ENCODE measurements around the gene DCUN1D1.

Gene DCUN1D1

GRCh38 chr3:182971637-182972036 lies 8.7 kb downstream of the DCUN1D1 start:
- peak; percentile 26 for DNase-seq

- DNase-seq, result no peak
Observed at GRCh38 chr3:182970811-182971418, 9.4 kb downstream of the DCUN1D1 start.

DNA sequence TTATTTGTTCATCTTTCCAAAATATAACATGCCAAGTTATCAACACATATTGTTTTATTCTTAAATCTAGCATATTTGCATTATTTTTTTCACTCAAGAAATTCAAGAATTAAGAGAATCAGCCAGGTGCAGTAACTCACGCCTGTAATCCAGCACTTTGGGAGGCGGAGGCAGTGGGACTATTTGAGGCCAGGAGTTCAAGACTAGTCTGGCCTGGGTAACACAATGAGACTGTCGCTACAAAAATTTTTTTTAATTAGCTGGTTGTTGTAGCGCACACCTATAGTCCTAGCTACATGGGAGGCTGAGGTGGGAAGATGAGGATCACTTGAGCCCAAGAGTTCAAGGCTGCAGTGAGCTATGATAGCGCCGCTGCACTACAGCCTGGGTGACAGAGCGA lies 10.5 kb downstream of the DCUN1D1 start:
- no peak for DNase-seq

- DNase-seq, result peak; percentile 71
Observed at GRCh38 chr3:182969277-182969676, 11.1 kb downstream of the DCUN1D1 start.

DNA sequence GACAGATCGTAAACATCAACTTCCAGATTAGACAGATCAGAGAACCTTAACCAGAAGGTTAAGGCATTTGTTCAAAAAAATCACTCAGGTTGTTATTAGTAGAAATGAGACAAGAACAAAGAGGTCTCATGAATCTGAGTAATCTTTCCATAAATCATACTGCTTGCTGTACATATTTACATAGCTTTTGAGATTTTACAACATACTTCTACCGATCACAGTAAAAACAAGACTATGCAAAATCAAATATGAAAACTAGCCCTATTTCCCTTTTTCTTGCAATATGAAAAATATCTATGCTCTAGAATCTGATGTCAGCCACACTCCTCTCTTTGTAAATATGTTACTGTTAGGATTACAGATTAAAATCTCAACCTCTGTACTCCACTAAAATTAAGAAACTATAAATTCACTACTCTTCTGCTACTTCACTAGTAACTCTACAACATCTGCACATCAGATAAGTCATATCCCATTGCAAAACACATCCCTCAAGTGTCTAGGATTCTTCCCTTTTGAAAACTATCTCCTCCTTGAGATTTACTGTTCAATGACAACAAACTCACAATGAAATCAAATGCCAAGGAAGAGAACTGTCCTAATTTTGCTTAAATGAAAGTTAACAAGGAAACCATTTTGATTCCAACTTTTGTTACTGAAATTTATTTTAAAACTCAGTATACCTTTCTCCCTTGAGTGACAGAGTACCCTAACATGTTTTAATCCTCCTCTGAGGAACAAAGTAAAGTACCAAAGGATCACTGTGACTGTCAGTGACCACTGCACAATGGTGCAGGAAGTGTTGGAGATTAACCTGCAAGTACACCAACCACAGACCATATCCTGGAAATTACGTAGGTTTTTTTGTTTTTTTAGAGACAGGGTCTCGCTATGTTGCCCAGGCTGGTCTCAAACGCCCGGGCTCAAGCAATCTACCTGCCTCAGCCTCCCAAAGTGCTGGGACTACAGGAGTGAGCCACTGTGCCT lies 12.8 kb downstream of the DCUN1D1 start:
- DNase-seq, result no peak

GRCh38 chr3:182965861-182966366 lies 14.4 kb downstream of the DCUN1D1 start:
- DNase-seq, result no peak

- DNase-seq, result no peak
Observed at GRCh38 chr3:182964179-182964578, 16.2 kb downstream of the DCUN1D1 start.

DNA sequence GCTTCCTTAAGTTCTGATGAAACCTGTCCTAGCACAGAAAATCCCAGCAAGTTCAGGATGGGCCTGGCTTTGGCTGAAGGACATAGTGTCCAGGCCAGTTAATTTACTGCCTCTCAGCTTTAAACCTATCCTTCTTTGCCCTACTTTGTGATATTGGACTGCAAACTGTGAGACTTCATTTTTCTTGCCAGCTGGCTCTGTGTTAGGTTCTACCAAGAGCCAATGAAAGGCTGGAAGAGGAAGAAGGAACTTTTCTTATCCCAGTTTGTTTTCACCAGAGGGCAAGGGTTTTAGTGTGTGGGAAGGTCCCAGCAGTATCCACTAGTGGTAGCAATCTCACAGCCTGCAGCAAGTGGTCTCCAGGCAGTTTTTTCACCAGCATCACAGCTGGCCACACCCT lies 18.2 kb downstream of the DCUN1D1 start:
- no peak for DNase-seq

DNA sequence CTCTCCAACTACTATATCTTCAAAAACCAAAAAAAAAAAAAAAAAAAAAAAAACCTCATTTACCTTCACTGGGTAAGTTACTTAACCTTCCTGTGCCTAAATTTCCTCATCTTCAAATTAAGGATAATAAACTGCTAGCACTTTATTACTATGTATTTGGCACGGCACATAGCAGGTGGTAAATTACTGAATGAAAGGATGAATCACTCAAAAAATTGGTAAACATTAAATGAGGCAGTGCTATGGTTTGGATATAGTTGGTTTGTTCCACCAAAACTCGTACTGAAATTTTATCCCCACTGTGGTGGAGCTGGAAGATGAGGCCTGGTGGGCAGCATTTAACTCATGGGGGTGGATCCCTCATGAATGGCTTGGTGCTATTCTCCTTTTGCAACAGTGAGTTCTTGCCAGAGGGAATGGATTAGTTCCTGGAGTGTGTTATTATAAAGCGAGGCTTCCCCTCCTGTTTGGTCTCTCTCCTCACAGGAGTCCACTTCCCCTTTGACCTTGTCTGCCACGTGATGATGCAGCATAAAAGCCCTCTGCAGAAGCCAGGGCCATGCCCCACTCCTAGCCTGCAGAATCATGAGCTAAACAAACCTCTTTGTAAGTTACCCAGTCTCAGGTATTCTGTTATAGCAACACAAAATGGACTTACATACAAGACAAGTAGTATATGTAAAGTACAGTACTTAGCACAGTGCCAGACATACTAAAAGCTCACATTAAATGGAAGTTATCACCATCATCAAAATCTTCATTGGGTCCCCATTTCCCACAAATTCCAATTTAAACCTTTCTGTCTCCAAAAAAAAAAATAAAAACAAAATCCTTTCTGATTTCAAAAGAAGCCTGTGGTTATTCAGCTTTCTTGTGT lies 20.6 kb downstream of the DCUN1D1 start:
- DNase-seq, result no peak

- DNase-seq, result no peak
Observed at GRCh38 chr3:182957676-182958266, 22.6 kb downstream of the DCUN1D1 start.

DNA sequence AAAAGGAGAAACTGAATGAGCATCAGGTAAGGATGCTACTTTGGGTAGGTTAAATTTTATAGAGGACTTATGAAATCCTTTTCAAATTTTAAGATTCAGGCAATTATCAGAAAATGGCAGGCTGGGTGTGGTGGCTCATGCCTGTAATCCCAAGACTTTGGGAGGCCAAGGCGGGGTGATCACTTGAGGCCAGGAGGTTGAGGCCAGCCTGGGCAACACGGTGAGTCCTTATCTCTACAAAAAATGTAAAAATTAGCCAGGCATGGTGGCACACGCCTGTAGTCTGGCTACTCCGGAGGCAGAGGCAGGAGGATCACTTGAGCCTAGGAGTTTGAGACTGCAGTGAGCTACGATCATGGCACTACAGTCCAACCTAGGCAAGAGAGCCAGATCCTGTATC lies 23.1 kb downstream of the DCUN1D1 start:
- no peak for DNase-seq

DNA sequence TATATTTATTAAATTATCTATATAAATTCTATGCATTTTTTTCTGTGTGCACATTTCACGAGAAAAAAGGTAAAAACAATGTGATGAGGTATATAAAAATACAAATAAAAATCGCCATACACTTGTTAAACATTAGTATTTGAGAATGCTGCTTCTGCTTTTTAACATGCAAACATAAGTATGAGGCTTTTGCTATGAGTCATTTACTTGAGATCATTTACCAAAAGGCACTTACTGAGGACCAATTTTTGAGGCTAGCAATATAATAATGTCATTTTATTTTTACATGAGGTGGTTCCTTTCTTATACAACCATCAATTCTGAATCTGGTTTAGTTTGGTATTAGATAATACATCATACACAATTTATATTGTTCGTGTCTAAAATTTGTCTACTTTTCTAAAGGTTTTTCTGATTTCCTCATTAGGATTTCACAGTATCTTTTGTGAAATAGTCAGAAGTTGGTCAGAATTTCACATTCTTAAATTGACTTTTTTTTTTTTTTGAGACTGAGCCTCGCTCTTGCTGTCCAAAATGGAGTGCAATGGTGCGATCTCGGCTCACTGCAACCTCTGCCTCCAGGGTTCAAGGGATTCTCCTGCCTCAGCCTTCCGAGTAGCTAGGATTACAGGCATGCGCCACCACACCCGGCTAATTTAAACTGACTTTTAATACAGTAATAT lies 25.6 kb downstream of the DCUN1D1 start:
- DNase-seq, result no peak

DNA sequence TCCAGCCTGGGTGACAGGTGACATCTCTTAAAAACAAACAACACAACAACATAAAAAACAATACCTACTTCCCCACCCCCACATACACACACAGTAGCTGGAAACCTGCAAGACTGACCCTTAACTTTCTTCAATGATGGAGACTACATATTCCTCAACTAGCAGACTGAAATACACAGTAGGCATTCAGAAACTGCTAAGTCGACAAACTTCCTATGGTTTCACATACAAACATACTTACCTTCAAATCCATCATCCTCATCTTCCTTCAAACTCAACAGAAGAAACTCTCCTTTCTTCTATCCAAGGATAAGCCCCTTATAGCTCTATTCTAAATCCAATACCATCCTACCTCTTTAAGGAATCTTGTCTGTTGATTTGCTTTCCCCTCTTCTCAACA lies 30.6 kb downstream of the DCUN1D1 start:
- no peak for DNase-seq

DNA sequence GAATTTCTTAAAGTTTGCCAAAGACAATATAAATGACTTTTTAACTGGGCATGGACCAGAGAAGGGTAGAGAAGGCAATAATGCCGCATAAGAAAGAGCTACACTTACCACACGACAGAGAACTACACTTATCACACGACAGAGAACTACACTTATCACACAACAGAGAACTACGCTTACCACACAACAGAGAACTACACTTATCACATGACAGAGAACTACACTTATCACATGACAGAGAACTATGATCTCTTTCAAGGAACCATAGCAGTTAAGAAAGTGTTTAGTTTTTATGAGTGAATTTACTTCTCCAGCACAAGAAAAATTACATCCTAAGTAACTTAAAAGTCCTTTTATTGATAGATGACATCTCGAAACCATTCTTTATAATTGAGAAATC lies 32.0 kb downstream of the DCUN1D1 start:
- DNase-seq, result no peak

DNA sequence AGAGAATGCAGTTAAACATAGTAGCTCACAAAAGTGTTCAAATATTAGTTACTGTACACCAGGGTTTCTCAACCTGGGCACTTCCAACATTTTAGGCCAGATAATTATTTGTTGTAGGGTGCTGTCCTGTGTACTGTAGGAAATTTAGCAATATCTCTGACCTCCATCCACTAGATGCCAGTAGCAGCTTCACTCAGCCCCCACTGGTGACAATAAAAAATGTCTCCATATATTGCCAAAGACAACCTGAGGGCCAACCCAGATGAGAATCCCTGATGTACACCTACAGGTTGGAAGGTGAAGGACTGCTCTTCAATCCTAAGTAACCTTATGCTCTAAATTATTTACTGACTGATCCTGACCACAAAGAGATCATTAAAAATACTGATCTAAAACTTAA lies 32.5 kb downstream of the DCUN1D1 start:
- DNase-seq, result no peak

GRCh38 chr3:182941719-182942118 lies 38.6 kb downstream of the DCUN1D1 start:
- DNase-seq, result no peak

DNA sequence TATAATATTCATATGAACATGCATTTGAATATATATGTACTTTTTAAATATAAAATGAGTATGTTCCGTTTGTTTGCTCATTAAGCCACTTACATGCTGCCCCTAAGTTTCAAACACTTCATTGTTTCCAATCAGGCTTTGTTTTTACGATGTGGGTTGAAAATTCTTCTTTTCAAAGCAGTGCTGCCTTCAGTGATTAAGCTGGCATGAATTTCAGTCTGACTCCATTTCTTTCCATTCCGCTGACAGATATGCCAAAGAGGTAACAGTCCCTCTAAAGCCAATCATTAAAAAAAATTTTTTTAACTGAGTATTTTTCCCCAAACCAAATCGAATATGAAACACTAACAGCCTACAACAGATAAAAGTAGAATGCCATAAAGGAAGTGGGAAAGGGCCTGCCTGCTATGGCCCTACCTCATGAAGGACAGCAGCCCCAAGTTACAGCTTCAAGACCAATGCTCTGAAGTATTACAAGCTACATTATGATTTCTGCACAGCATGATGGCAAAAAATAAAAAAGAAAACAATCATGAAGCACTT lies 40.0 kb downstream of the DCUN1D1 start:
- no peak for DNase-seq

GRCh38 chr3:182937293-182938051 lies 42.9 kb downstream of the DCUN1D1 start:
- DNase-seq, result no peak

GRCh38 chr3:182936918-182937285 lies 43.4 kb downstream of the DCUN1D1 start:
- no peak for DNase-seq

- no peak for DNase-seq
Observed at GRCh38 chr3:182936239-182936917, 44.0 kb downstream of the DCUN1D1 start.
